Measurements from ENCODE around the gene NRL. TPM values are rescaled to one million over a fixed set of nuclear protein-coding genes. Genes with fewer than 3 reads are reported as not detected.

The NRL gene
- polyA plus RNA-seq, 1 donor (not counting 4 experiments of a cell fraction or from before 2014, with no cell fraction given), result 0.29 TPM

GRCh38 chr14:24100982-24101494, 13.7 kb downstream of the NRL start:
- Histone ChIP-seq H3K27me3 (ENCODE audit: control insufficient read depth, extremely low read depth, insufficient read depth, low read length) (no peaks in the 10 kb centered on the region), H3K9me3 (ENCODE audit: control insufficient read depth, low read depth, low read length) (no peaks in the 10 kb centered on the region), H3K4me2 (ENCODE audit: control insufficient read depth, extremely low read depth, insufficient read depth, low read depth, low read length) (no peak overlapping the region), H3K4me3 (ENCODE audit: control insufficient read depth in 2 of 3, extremely low read depth in 1 of 3, insufficient read depth in 2 of 3, low read depth in 1 of 3, low read length in 3 of 3) (no peak overlapping the region), H2AFZ (ENCODE audit: control insufficient read depth, low read length) (no peak overlapping the region), H4K20me1 (ENCODE audit: control insufficient read depth, extremely low read depth, insufficient read depth, low read length) (no peaks in the 10 kb centered on the region), H3K27ac (ENCODE audit: control insufficient read depth, insufficient read depth, low read length) (no peak overlapping the region), H3K9ac (ENCODE audit: control insufficient read depth, extremely low read depth, insufficient read depth, low read length) (no peak overlapping the region), H3K9me1 (ENCODE audit: control insufficient read depth, extremely low read depth, insufficient read depth, low read length) (no peaks in the 10 kb centered on the region), H3K36me3 (ENCODE audit: control insufficient read depth in 2 of 2, extremely low read depth in 1 of 2, insufficient read depth in 2 of 2, low read length in 2 of 2) (peaks cover 7 to 24% of the 10 kb centered on the region in 2 experiments), H3K79me2 (ENCODE audit: control insufficient read depth, insufficient read depth, low read length) (no peaks in the 10 kb centered on the region), H3K4me1 (ENCODE audit: control insufficient read depth, extremely low read depth, insufficient read depth, low read length) (no peaks in the 10 kb centered on the region)
- DNase-seq (ENCODE audit: low read depth, low spot score) (no peak), FAIRE-seq (no peak)
- dilution Hi-C loops (cut with MboI; ENCODE audit: extremely low pct_ligation_motif_present, low sequenced_read_pairs), result no loop called here
- TF ChIP-seq, protein P1, sequence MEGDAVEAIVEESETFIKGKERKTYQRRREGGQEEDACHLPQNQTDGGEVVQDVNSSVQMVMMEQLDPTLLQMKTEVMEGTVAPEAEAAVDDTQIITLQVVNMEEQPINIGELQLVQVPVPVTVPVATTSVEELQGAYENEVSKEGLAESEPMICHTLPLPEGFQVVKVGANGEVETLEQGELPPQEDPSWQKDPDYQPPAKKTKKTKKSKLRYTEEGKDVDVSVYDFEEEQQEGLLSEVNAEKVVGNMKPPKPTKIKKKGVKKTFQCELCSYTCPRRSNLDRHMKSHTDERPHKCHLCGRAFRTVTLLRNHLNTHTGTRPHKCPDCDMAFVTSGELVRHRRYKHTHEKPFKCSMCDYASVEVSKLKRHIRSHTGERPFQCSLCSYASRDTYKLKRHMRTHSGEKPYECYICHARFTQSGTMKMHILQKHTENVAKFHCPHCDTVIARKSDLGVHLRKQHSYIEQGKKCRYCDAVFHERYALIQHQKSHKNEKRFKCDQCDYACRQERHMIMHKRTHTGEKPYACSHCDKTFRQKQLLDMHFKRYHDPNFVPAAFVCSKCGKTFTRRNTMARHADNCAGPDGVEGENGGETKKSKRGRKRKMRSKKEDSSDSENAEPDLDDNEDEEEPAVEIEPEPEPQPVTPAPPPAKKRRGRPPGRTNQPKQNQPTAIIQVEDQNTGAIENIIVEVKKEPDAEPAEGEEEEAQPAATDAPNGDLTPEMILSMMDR (optimal IDR thresholded peaks at IDR 0.05 in 1 of 3, IDR thresholded peaks at IDR 0.05 in 1 of 3, conservative IDR thresholded peaks at IDR 0.05 in 1 of 3; ENCODE audit: extremely low read depth in 1 of 3, insufficient read depth in 2 of 3, low read length in 3 of 3), result no peak
- TF ChIP-seq EZH2 (IDR thresholded peaks at IDR 0.05; ENCODE audit: low read length), result no peak

- H3K9ac ChIP-seq (ENCODE audit: control insufficient read depth, extremely low read depth, insufficient read depth, low read length), result no peak overlapping the region
- H2AFZ ChIP-seq (ENCODE audit: control insufficient read depth, low read length), result no peak overlapping the region
- H3K27ac ChIP-seq (ENCODE audit: control insufficient read depth, insufficient read depth, low read length), result no peak overlapping the region
- no peaks in the 10 kb centered on the region for H3K9me1 ChIP-seq (ENCODE audit: control insufficient read depth, extremely low read depth, insufficient read depth, low read length)
- DNase-seq (ENCODE audit: low read depth, low spot score) (no peak), FAIRE-seq (no peak)
- dilution Hi-C loops (cut with MboI; ENCODE audit: extremely low pct_ligation_motif_present, low sequenced_read_pairs), result no loop called here
- peaks cover 7 to 24% of the 10 kb centered on the region in 2 experiments for H3K36me3 ChIP-seq (ENCODE audit: control insufficient read depth in 2 of 2, extremely low read depth in 1 of 2, insufficient read depth in 2 of 2, low read length in 2 of 2)
- H3K9me3 ChIP-seq (ENCODE audit: control insufficient read depth, low read depth, low read length), result no peaks in the 10 kb centered on the region
- no peak for TF ChIP-seq EZH2 (IDR thresholded peaks at IDR 0.05; ENCODE audit: low read length)
- TF ChIP-seq, protein P1 (optimal IDR thresholded peaks at IDR 0.05 in 1 of 3, IDR thresholded peaks at IDR 0.05 in 1 of 3, conservative IDR thresholded peaks at IDR 0.05 in 1 of 3; ENCODE audit: extremely low read depth in 1 of 3, insufficient read depth in 2 of 3, low read length in 3 of 3), result no peak
- H4K20me1 ChIP-seq (ENCODE audit: control insufficient read depth, extremely low read depth, insufficient read depth, low read length), result no peaks in the 10 kb centered on the region
- H3K4me1 ChIP-seq (ENCODE audit: control insufficient read depth, extremely low read depth, insufficient read depth, low read length), result peaks cover 4% of the 10 kb centered on the region
- H3K4me2 ChIP-seq (ENCODE audit: control insufficient read depth, extremely low read depth, insufficient read depth, low read depth, low read length), result no peak overlapping the region
- H3K27me3 ChIP-seq (ENCODE audit: control insufficient read depth, extremely low read depth, insufficient read depth, low read length), result no peaks in the 10 kb centered on the region
- no peak overlapping the region for H3K4me3 ChIP-seq (ENCODE audit: control insufficient read depth in 2 of 3, extremely low read depth in 1 of 3, insufficient read depth in 2 of 3, low read depth in 1 of 3, low read length in 3 of 3)
- peaks cover under 1% of the 10 kb centered on the region for H3K79me2 ChIP-seq (ENCODE audit: control insufficient read depth, insufficient read depth, low read length)
These were observed 14.4 kb downstream of the NRL start for GRCh38 chr14:24100197-24100981.

All from keratinocyte (primary cell).